ENCODE measurements around the gene CEP20.

Gene CEP20

GRCh38 chr16:15834502-15834901 lies 53.9 kb downstream of the CEP20 start:
- no peak for DNase-seq (ENCODE audit: low read depth, low spot score)

GRCh38 chr16:15833541-15833940 lies 54.9 kb downstream of the CEP20 start:
- DNase-seq (ENCODE audit: low read depth, low spot score), result no peak

GRCh38 chr16:15832241-15832640 lies 56.2 kb downstream of the CEP20 start:
- DNase-seq (ENCODE audit: low read depth, low spot score), result no peak

GRCh38 chr16:15830832-15831451 lies 57.5 kb downstream of the CEP20 start:
- DNase-seq (ENCODE audit: low read depth, low spot score), result no peak

- DNase-seq (ENCODE audit: low read depth, low spot score), result no peak
These were observed 58.9 kb downstream of the CEP20 start for GRCh38 chr16:15829460-15829859.

GRCh38 chr16:15827709-15828343 lies 60.6 kb downstream of the CEP20 start:
- DNase-seq (ENCODE audit: low read depth, low spot score), result no peak

- no peak for DNase-seq (ENCODE audit: low read depth, low spot score)
These were observed 61.1 kb downstream of the CEP20 start for GRCh38 chr16:15827299-15827698.

- DNase-seq (ENCODE audit: low read depth, low spot score), result no peak
These were observed 62.6 kb downstream of the CEP20 start for GRCh38 chr16:15825750-15826305.

- no peak for DNase-seq (ENCODE audit: low read depth, low spot score)
These were observed 65.4 kb downstream of the CEP20 start for GRCh38 chr16:15822957-15823356.

- DNase-seq (ENCODE audit: low read depth, low spot score), result no peak
These were observed 67.6 kb downstream of the CEP20 start for GRCh38 chr16:15820837-15821236.

GRCh38 chr16:15819046-15819445 lies 69.4 kb downstream of the CEP20 start:
- DNase-seq (ENCODE audit: low read depth, low spot score), result no peak

- no peak for DNase-seq (ENCODE audit: low read depth, low spot score)
These were observed 71.0 kb downstream of the CEP20 start for GRCh38 chr16:15817446-15817845.

GRCh38 chr16:15816228-15816627 lies 72.2 kb downstream of the CEP20 start:
- DNase-seq (ENCODE audit: low read depth, low spot score), result no peak

Data from smooth muscle cell of the brain vasculature (primary cell).